Right lobe of liver (tissue), 6 donors: Measurements from ENCODE around the gene TNKS1BP1. TPM values are rescaled to one million over a fixed set of nuclear protein-coding genes. Genes with fewer than 3 reads are reported as not detected.

Source experiments
- ATAC-seq, 4 donors: fragments of 200-7000 bp; cut with Tn5 transposase; one replicate each; pipeline ENCODE4 v1.9.1; 2020; ENCODE audit warnings: mild to moderate bottlenecking in 4 of 4, moderate library complexity in 4 of 4
- DNase-seq, 3 donors: peaks; one replicate each; pipeline ENCODE4 v3.0.0-alpha.2; 2020
- H3K27ac ChIP-seq, 3 donors: fragments of 200-600 bp; one replicate each; pipeline ENCODE4 v1.8.0; 2022
- H3K27me3 ChIP-seq, 2 donors: fragments of 200-600 bp; one replicate each; pipeline ENCODE4 v1.8.0; 2022
- H3K36me3 ChIP-seq, 4 donors: fragments of 200-600 bp; sonication (generic) in 1 of 4; one replicate each; pipeline versions ENCODE4 v1.5.1 to v1.8.0; 2017 to 2022; ENCODE audit warnings: control low read depth in 1 of 4
- H3K4me1 ChIP-seq, 4 donors: fragments of 200-600 bp; sonication (generic) in 1 of 4; one replicate each; pipeline versions ENCODE4 v1.5.1 to v1.8.0; 2017 to 2022; ENCODE audit warnings: control low read depth in 1 of 4
- H3K4me3 ChIP-seq, 3 donors: fragments of 200-600 bp; one replicate each; pipeline ENCODE4 v1.8.0; 2022
- H3K9me3 ChIP-seq, 4 donors: fragments of 200-600 bp; sonication (generic) in 1 of 4; one replicate each; pipeline versions ENCODE4 v1.5.1 to v1.8.0; 2017 to 2022; ENCODE audit warnings: control low read depth in 1 of 4
- CTCF ChIP-seq, 4 donors: fragments of 200-600 bp in 3 of 4; fragments of 450-650 bp in 1 of 4; IDR thresholded peaks; one replicate each; pipeline versions ENCODE4 v1.5.1 to v1.8.0; 2016 to 2022; ENCODE audit warnings: antibody characterized with exemption in 4 of 4, mild to moderate bottlenecking in 2 of 4
- POLR2A ChIP-seq: fragments of 450-650 bp; IDR thresholded peaks from one replicate; pipeline ENCODE4 v1.6.1; 2017; ENCODE audit warnings: antibody characterized with exemption, mild to moderate bottlenecking
- WGBS: methylation state at CpG from one replicate; pipeline ENCODE4 v1.1.6; 2018; ENCODE audit warnings: low coverage, low lambda C conversion rate; ENCODE audit not compliant: insufficient coverage; ENCODE audit errors: missing lambda C conversion rate; 5-methylcytosine and 5-hydroxymethylcytosine counted together
- intact Hi-C, 2 donors: fragments of 100-400 bp; cut with DNase I; formaldehyde crosslinking; loops; one replicate each; pipeline versions ENCODE4 v1.11.2 to v1.14.1; 2022
- total RNA-seq, 6 experiments: library from RNA; depleted of rRNA in 2 of 6; stranded (reverse); fragments of >200 nt in 2 of 6; fragmentation: NEBNext Ultra II Directional in 3 of 6; extraction: Animal tissue kit (Norgen Biotek cat#: 25700) in 3 of 6; gene quantifications; one replicate each; pipeline versions ENCODE4 v1.1.0 to v1.2.4, GENCODE V29; 2016 to 2023
- donor health status: DM: no; HTN: yes; CAD: no.
- donor health status: DM: no; HTN: no; CAD: no.
- donor health status: DM: no; HTN: no; CAD: no.
- donor health status: DM: no; HTN: yes; CAD: no.
- donor health status: DM: no; HTN: yes; CAD: no.

The TNKS1BP1 gene
- total RNA-seq, 6 experiments from 2014 or later, result 52.4 to 124 (median 92.7) TPM

GRCh38 chr11:57316017-57316416, 8.7 kb downstream of the TNKS1BP1 start:
- intact Hi-C loops, result no loop called here
- H3K9me3 ChIP-seq, result no peaks in the 10 kb centered on the region
- TF ChIP-seq POLR2A (no peak), CTCF (IDR thresholded peaks at IDR 0.05) (no peak)
- H3K27me3 ChIP-seq, result no peaks in the 10 kb centered on the region
- peak in 1 of 3 donors; percentile 34 for DNase-seq
- H3K4me3 ChIP-seq, result no peak overlapping the region
- 36% methylated on average over 3 of the region's 3 CpGs for WGBS
- H3K4me1 ChIP-seq, result peaks cover 0 to 59% (median 29%) of the 10 kb centered on the region in 4 donors
- peaks cover 8 to 16% (median 10%) of the 10 kb centered on the region in 4 donors for H3K36me3 ChIP-seq
- ATAC-seq, result no peak
- H3K27ac ChIP-seq, result peak overlapping the region in 2 of 3 donors; percentile 30 to 51

GRCh38 chr11:57315491-57315890, 9.3 kb downstream of the TNKS1BP1 start:
- no peak overlapping the region for H3K27ac ChIP-seq
- 5% methylated on average over 8 of the region's 8 CpGs for WGBS
- H3K9me3 ChIP-seq, result no peaks in the 10 kb centered on the region
- H3K36me3 ChIP-seq, result peaks cover 8 to 16% (median 10%) of the 10 kb centered on the region in 4 donors
- no peak for TF ChIP-seq CTCF (IDR thresholded peaks at IDR 0.05)
- no peak for TF ChIP-seq POLR2A
- H3K4me1 ChIP-seq, result peaks cover 0 to 59% (median 26%) of the 10 kb centered on the region in 4 donors
- DNase-seq (peak in 2 of 3 donors; percentile 58 to 66), ATAC-seq (peak; percentile 1 to 35 (median 10))
- no peaks in the 10 kb centered on the region for H3K27me3 ChIP-seq
- no peak overlapping the region for H3K4me3 ChIP-seq
- intact Hi-C loops, result no loop called here

- DNase-seq, result peak in 1 of 3 donors; percentile 41
- Histone ChIP-seq H3K36me3 (peaks cover 8 to 19% (median 16%) of the 10 kb centered on the region in 4 donors), H3K27me3 (no peaks in the 10 kb centered on the region), H3K4me1 (peaks cover 0 to 61% (median 33%) of the 10 kb centered on the region in 4 donors), H3K4me3 (no peak overlapping the region), H3K27ac (no peak overlapping the region), H3K9me3 (no peaks in the 10 kb centered on the region)
- intact Hi-C loops, result no loop called here
- 78% methylated on average over 8 of the region's 15 CpGs for WGBS
- TF ChIP-seq CTCF (IDR thresholded peaks at IDR 0.05) (no peak), POLR2A (no peak)
- no peak for ATAC-seq
Observed at GRCh38 chr11:57314221-57314973, 10.4 kb downstream of the TNKS1BP1 start.

- DNase-seq, result peak in 1 of 3 donors; percentile 42
- intact Hi-C loops, result no loop called here
- Histone ChIP-seq H3K27me3 (no peaks in the 10 kb centered on the region), H3K4me3 (no peak overlapping the region), H3K4me1 (peaks cover 0 to 67% (median 36%) of the 10 kb centered on the region in 4 donors), H3K9me3 (no peaks in the 10 kb centered on the region), H3K27ac (no peak overlapping the region), H3K36me3 (peaks cover 8 to 20% (median 17%) of the 10 kb centered on the region in 4 donors)
- 50% methylated on average over 1 of the region's 8 CpGs for WGBS
- TF ChIP-seq POLR2A, result no peak
- no peak for TF ChIP-seq CTCF (IDR thresholded peaks at IDR 0.05)
- no peak for ATAC-seq
Observed at GRCh38 chr11:57313788-57314135, 11.0 kb downstream of the TNKS1BP1 start.
